H1 (cell line): ENCODE measurements around the gene ADORA1. TPM values are rescaled to one million over a fixed set of nuclear protein-coding genes. Genes with fewer than 3 reads are reported as not detected.

Experiments
- EGR1 ChIP-seq: IDR thresholded peaks from 2 replicates; pipeline ENCODE4 v1.6.1; 2011; ENCODE audit warnings: low read depth, low read length, borderline replicate concordance
- EP300 ChIP-seq, 2 experiments: IDR thresholded peaks; 1 replicate in 1 of 2; 2 replicates in 1 of 2; pipeline ENCODE4 v1.6.1; 2011 to 2012; ENCODE audit warnings: low read depth in 2 of 2, low read length in 2 of 2, mild to moderate bottlenecking in 2 of 2, borderline replicate concordance in 1 of 2, inconsistent platforms in 1 of 2, moderate library complexity in 1 of 2
- GTF2F1 ChIP-seq: IDR thresholded peaks from 2 replicates; pipeline ENCODE4 v1.6.1; 2012; ENCODE audit warnings: low read depth, low read length, improper control_type of control experiment, borderline replicate concordance
- KDM4A ChIP-seq: IDR thresholded peaks from one replicate; pipeline ENCODE4 v1.7.1; 2012; ENCODE audit warnings: low read depth, mild to moderate bottlenecking, moderate library complexity, low read length, inconsistent platforms; ENCODE audit not compliant: severe bottlenecking
- NANOG ChIP-seq: IDR thresholded peaks from 2 replicates; pipeline ENCODE4 v1.6.1; 2011; ENCODE audit warnings: low read length, low read depth, mild to moderate bottlenecking, inconsistent platforms; ENCODE audit not compliant: insufficient read depth, poor library complexity, severe bottlenecking
- POLR2A ChIP-seq, 2 experiments: IDR thresholded peaks; 1 replicate in 1 of 2; 2 replicates in 1 of 2; pipeline ENCODE4 v1.6.1; 2011; ENCODE audit warnings: low read depth in 2 of 2, low read length in 2 of 2, mild to moderate bottlenecking in 2 of 2; ENCODE audit errors: control extremely low read depth in 1 of 2
- POLR2AphosphoS5 ChIP-seq: IDR thresholded peaks from 2 replicates; pipeline ENCODE4 v1.6.1; 2011; ENCODE audit warnings: low read depth, low read length
- POU5F1 ChIP-seq: IDR thresholded peaks from 2 replicates; pipeline ENCODE4 v1.6.1; 2011; ENCODE audit warnings: low read depth, mild to moderate bottlenecking, low read length, moderate library complexity
- RAD21 ChIP-seq, 2 experiments: IDR thresholded peaks in 1 of 2; conservative IDR thresholded peaks in 1 of 2; 2 replicates each; pipeline ENCODE4 v1.6.1; 2011; ENCODE audit warnings: low read depth in 2 of 2, low read length in 2 of 2, improper control_type of control experiment in 1 of 2, inconsistent platforms in 1 of 2, mild to moderate bottlenecking in 1 of 2, moderate library complexity in 1 of 2
- SAP30 ChIP-seq: fragments of 300-600 bp; sonication (generic); IDR thresholded peaks from 2 replicates; pipeline ENCODE4 v1.7.1; 2012; ENCODE audit warnings: low read length, moderate library complexity, mild to moderate bottlenecking, inconsistent platforms; ENCODE audit not compliant: insufficient read depth, insufficient replicate concordance
- polyA plus RNA-seq, 7 experiments: library from polyadenylated mRNA; depleted of rRNA in 3 of 7; stranded (reverse) in 5 of 7; unstranded in 2 of 7; fragments of >200 nt in 5 of 7; fragments of 200-250 nt in 2 of 7; gene quantifications; 1 replicate in 5 of 7; 2 replicates in 1 of 7; 4 replicates in 1 of 7; pipeline versions ENCODE4 v1.2.1 to v1.2.3, GENCODE V29; 2011 to 2013; ENCODE audit warnings: missing spikeins in 2 of 7, mixed read lengths in 2 of 7
- total RNA-seq: library from RNA; stranded (reverse); fragmentation: NEBNext Ultra II Directional; extraction: Animal tissue kit (Norgen Biotek cat#: 25700); gene quantifications from 2 replicates; pipeline ENCODE4 v1.2.1, GENCODE V29; 2021
- TF ChIP-seq, protein P1 (sequence below): IDR thresholded peaks from 2 replicates; pipeline ENCODE4 v1.6.1; 2011; ENCODE audit warnings: low read depth, mild to moderate bottlenecking, low read length; ENCODE audit not compliant: insufficient read depth

Gene ADORA1
- total and polyA plus RNA-seq, 2 of the 8 experiments (the other 6 are each of a cell fraction or from before 2014, with no cell fraction given) = 3.3 to 6.7 TPM

DNA sequence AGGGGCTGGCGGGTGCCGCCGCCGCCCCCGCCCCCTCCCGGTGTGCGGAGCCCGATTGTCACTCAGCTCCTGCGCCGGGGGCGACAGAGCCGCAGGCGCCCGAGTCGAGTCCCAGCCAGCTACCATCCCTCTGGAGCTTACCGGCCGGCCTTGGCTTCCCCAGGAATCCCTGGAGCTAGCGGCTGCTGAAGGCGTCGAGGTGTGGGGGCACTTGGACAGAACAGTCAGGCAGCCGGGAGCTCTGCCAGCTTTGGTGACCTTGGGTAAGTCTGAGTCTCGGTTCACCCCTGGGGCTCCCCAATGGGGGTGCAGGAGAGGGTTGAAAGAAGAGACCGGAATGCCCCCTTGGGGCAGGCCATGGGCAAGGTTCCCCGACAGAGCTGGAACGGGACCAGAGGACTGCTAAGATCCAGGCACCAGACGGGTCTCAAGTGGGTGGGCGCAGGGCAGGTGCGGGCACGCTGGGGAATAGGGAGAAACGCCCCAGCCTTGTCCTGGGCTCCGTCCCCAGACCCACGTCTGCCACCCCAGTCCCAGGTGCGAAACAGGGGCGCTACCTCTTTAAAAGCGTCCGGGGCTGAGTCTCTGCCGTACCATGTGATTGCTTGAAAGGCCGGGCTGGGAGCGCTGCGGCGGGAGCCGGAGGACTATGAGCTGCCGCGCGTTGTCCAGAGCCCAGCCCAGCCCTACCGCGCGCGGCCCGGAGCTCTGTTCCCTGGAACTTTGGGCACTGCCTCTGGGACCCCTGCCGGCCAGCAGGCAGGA, at the start of gene ADORA1 (continued):
- TF ChIP-seq SAP30 = no peak
- TF ChIP-seq GTF2F1 = no peak
- TF ChIP-seq NANOG = no peak
- peak; percentile 86 for TF ChIP-seq KDM4A
- no peak for TF ChIP-seq POU5F1
- TF ChIP-seq POLR2AphosphoS5 = no peak
- TF ChIP-seq POLR2A (IDR thresholded peaks at IDR 0.05; ENCODE audit: control extremely low read depth in 1 of 2, low read depth in 2 of 2, low read length in 2 of 2) = 0 out of 3 replicates have a peak, but pooled peaks of 1 of the 2 experiments have one; percentile 31
- no peak; the same call in 1 of the 2 replicates for TF ChIP-seq EGR1
- TF ChIP-seq, protein P1, sequence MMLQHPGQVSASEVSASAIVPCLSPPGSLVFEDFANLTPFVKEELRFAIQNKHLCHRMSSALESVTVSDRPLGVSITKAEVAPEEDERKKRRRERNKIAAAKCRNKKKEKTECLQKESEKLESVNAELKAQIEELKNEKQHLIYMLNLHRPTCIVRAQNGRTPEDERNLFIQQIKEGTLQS = no peak
- TF ChIP-seq RAD21 (IDR thresholded peaks at IDR 0.05 in 1 of 2, conservative IDR thresholded peaks at IDR 0.05 in 1 of 2; ENCODE audit: low read depth in 2 of 2, low read length in 2 of 2) = peak; percentile 6 to 16; a peak in 2 of 4 replicates
- no peak for TF ChIP-seq EP300 (IDR thresholded peaks at IDR 0.05; ENCODE audit: borderline replicate concordance in 1 of 2, low read depth in 2 of 2, low read length in 2 of 2)
